PC-3 (cell line): ENCODE results near the gene RNF222.

Experiments
- CTCF ChIP-seq: fragments of 300-600 bp; sonication (generic); conservative IDR thresholded peaks from 2 replicates; pipeline ENCODE4 v1.5.1; 2017; ENCODE audit warnings: antibody characterized with exemption, low read depth, mild to moderate bottlenecking, low read length
- EZH2 ChIP-seq: fragments of 300-600 bp; sonication (generic); IDR thresholded peaks from one replicate; pipeline ENCODE4 v1.6.1; 2017; ENCODE audit warnings: antibody characterized with exemption, mild to moderate bottlenecking, low read length; ENCODE audit not compliant: unreplicated experiment

DNA sequence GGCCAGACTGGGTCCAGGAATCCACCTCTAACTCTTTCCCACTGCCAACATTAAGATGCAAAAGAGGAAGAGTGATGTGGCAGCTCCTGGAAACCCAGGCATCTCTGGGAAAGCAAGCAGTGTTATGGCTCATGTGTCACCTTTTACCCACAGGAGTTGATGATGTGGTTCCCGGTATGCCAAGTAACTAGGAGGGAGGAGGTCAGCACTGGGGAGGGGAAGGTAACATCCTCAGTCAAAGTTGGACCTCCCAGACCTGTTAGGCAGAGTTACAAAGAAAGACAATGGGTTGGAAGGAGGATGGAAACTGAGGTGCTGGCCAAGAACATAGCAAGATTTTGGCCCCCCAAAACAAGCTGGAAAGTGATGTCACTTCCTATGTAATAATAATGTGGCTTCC is 32.5 kb downstream of the RNF222 start:
- TF ChIP-seq EZH2 (no peak), CTCF (no peak)
